Trophoblast cell (in vitro differentiated cells and primary cell): Measurements from ENCODE around the gene UBE2E2.

Experiments used
- DNase-seq, 2 donors: peaks; one replicate each; pipeline ENCODE4 v3.0.0-alpha.2; 2016
- H2AFZ ChIP-seq: 2 replicates; pipeline ENCODE4 v1.6.1; 2013; ENCODE audit warnings: low read length, moderate library complexity, mild to moderate bottlenecking; ENCODE audit not compliant: insufficient read depth, poor library complexity
- H2AK5ac ChIP-seq: 2 replicates; pipeline ENCODE4 v1.6.1; 2013; ENCODE audit warnings: mild to moderate bottlenecking, low read length
- H2BK120ac ChIP-seq: 2 replicates; pipeline ENCODE4 v1.6.1; 2013; ENCODE audit warnings: low read length, mild to moderate bottlenecking, moderate library complexity; ENCODE audit not compliant: insufficient read depth, poor library complexity
- H2BK12ac ChIP-seq: 2 replicates; pipeline ENCODE4 v1.6.1; 2013; ENCODE audit warnings: mild to moderate bottlenecking, low read length, moderate library complexity
- H2BK5ac ChIP-seq: 2 replicates; pipeline ENCODE4 v1.6.1; 2013; ENCODE audit warnings: low read length, low read depth, moderate library complexity, mild to moderate bottlenecking; ENCODE audit not compliant: poor library complexity
- H3K14ac ChIP-seq: 2 replicates; pipeline ENCODE4 v1.6.1; 2013; ENCODE audit warnings: mild to moderate bottlenecking, low read length
- H3K18ac ChIP-seq: 2 replicates; pipeline ENCODE4 v1.6.1; 2013; ENCODE audit warnings: mild to moderate bottlenecking, low read length
- H3K23ac ChIP-seq: 2 replicates; pipeline ENCODE4 v1.6.1; 2013; ENCODE audit warnings: low read length
- H3K27ac ChIP-seq: 2 replicates; pipeline ENCODE4 v1.5.1; 2013; ENCODE audit warnings: low read depth, mild to moderate bottlenecking, inconsistent platforms, low read length, moderate library complexity
- H3K27me3 ChIP-seq: 2 replicates; pipeline ENCODE4 v1.6.1; 2013; ENCODE audit warnings: inconsistent platforms, mild to moderate bottlenecking, low read length, moderate library complexity; ENCODE audit not compliant: insufficient read depth
- H3K36me3 ChIP-seq, 2 experiments: 1 replicate in 1 of 2; 2 replicates in 1 of 2; pipeline ENCODE4 v1.6.1; 2013; ENCODE audit warnings: low read length in 2 of 2, mild to moderate bottlenecking in 2 of 2, moderate library complexity in 1 of 2; ENCODE audit not compliant: insufficient read depth in 2 of 2, control insufficient read depth in 1 of 2
- H3K4ac ChIP-seq: 2 replicates; pipeline ENCODE4 v1.6.1; 2013; ENCODE audit warnings: low read depth, mild to moderate bottlenecking, low read length, moderate library complexity
- H3K4me1 ChIP-seq, 2 experiments: 1 replicate in 1 of 2; 2 replicates in 1 of 2; pipeline ENCODE4 v1.6.1; 2013; ENCODE audit warnings: low read length in 2 of 2, mild to moderate bottlenecking in 2 of 2, moderate library complexity in 1 of 2; ENCODE audit not compliant: insufficient read depth in 2 of 2, control insufficient read depth in 1 of 2
- H3K4me2 ChIP-seq: 2 replicates; pipeline ENCODE4 v1.6.1; 2013; ENCODE audit warnings: inconsistent platforms, mild to moderate bottlenecking, low read length, moderate library complexity
- H3K4me3 ChIP-seq: 2 replicates; pipeline ENCODE4 v1.5.1; 2013; ENCODE audit warnings: mild to moderate bottlenecking, low read depth, low read length, inconsistent platforms
- H3K79me1 ChIP-seq: one replicate; pipeline ENCODE4 v1.6.1; 2013; ENCODE audit warnings: low read length
- H3K79me2 ChIP-seq: 2 replicates; pipeline ENCODE4 v1.6.1; 2013; ENCODE audit warnings: low read length, mild to moderate bottlenecking; ENCODE audit not compliant: control insufficient read depth, insufficient read depth, poor library complexity
- H3K9ac ChIP-seq: 2 replicates; pipeline ENCODE4 v1.6.1; 2013; ENCODE audit warnings: mild to moderate bottlenecking, low read length
- H3K9me3 ChIP-seq: 2 replicates; pipeline ENCODE4 v1.6.1; 2013; ENCODE audit warnings: low read depth, mild to moderate bottlenecking, control low read depth, inconsistent platforms, low read length; ENCODE audit not compliant: insufficient read depth
- H4K12ac ChIP-seq: 2 replicates; pipeline ENCODE4 v1.6.1; 2013; ENCODE audit warnings: low read depth, mild to moderate bottlenecking, low read length, moderate library complexity
- H4K8ac ChIP-seq: 2 replicates; pipeline ENCODE4 v1.6.1; 2013; ENCODE audit warnings: low read depth, mild to moderate bottlenecking, low read length, moderate library complexity
- H4K91ac ChIP-seq: one replicate; pipeline ENCODE4 v1.6.1; 2013; ENCODE audit warnings: low read depth, mild to moderate bottlenecking, low read length, moderate library complexity
- WGBS: extraction: QIAGEN DNeasy Blood & Tissue Kit; methylation state at CpG from one replicate; pipeline ENCODE4 v1.1.7; 2013; ENCODE audit warnings: missing lambda C conversion rate; ENCODE audit not compliant: insufficient read length, insufficient coverage; ENCODE audit errors: extremely low coverage; 5-methylcytosine and 5-hydroxymethylcytosine counted together

Gene UBE2E2

GRCh38 chr3:23359116-23359515 is 156.0 kb downstream of the UBE2E2 start:
- Histone ChIP-seq H3K4me2 (no peak overlapping the region), H2AFZ (no peak overlapping the region), H3K23ac (no peak overlapping the region), H2BK5ac (no peak overlapping the region), H3K18ac (no peak overlapping the region), H4K91ac (no peak overlapping the region), H2BK120ac (no peak overlapping the region), H4K8ac (no peak overlapping the region), H3K4me1 (no peaks in the 10 kb centered on the region), H3K9me3 (peaks cover 5% of the 10 kb centered on the region), H3K27ac (no peak overlapping the region), H3K4me3 (no peak overlapping the region), H3K36me3 (no peaks in the 10 kb centered on the region), H3K79me1 (no peaks in the 10 kb centered on the region), H3K9ac (no peak overlapping the region), H3K27me3 (no peaks in the 10 kb centered on the region), H2AK5ac (no peak overlapping the region), H3K79me2 (no peaks in the 10 kb centered on the region), H4K12ac (no peak overlapping the region), H3K4ac (no peak overlapping the region), H3K14ac (no peak overlapping the region), H2BK12ac (no peak overlapping the region)
- peak in 1 of 2 donors; percentile 64 for DNase-seq

- H3K36me3 ChIP-seq = no peaks in the 10 kb centered on the region
- H3K23ac ChIP-seq = no peak overlapping the region
- DNase-seq = no peak
- no peak overlapping the region for H3K27ac ChIP-seq
- no peak overlapping the region for H2BK120ac ChIP-seq
- H3K27me3 ChIP-seq = no peaks in the 10 kb centered on the region
- H3K79me1 ChIP-seq = no peaks in the 10 kb centered on the region
- H2AK5ac ChIP-seq = no peak overlapping the region
- H2BK12ac ChIP-seq = no peak overlapping the region
- H3K4me2 ChIP-seq = no peak overlapping the region
- H3K4me1 ChIP-seq = no peaks in the 10 kb centered on the region
- no peak overlapping the region for H2BK5ac ChIP-seq
- H2AFZ ChIP-seq = no peak overlapping the region
- H4K8ac ChIP-seq = no peak overlapping the region
- no peak overlapping the region for H3K4ac ChIP-seq
- no peak overlapping the region for H3K18ac ChIP-seq
- H3K4me3 ChIP-seq = no peak overlapping the region
- no peak overlapping the region for H3K14ac ChIP-seq
- H4K91ac ChIP-seq = no peak overlapping the region
- H3K9me3 ChIP-seq = peaks cover 5% of the 10 kb centered on the region
- H3K79me2 ChIP-seq = no peaks in the 10 kb centered on the region
- H3K9ac ChIP-seq = no peak overlapping the region
- H4K12ac ChIP-seq = no peak overlapping the region
- no CpG with 5 or more reads among the region's 2 CpGs for WGBS
These were observed 161.9 kb downstream of the UBE2E2 start for GRCh38 chr3:23365066-23365465.

GRCh38 chr3:23368731-23369130 is 165.6 kb downstream of the UBE2E2 start:
- Histone ChIP-seq H3K4me3 (no peak overlapping the region), H2AFZ (no peak overlapping the region), H4K8ac (no peak overlapping the region), H4K91ac (no peak overlapping the region), H2AK5ac (no peak overlapping the region), H3K27ac (no peak overlapping the region), H2BK5ac (no peak overlapping the region), H2BK120ac (no peak overlapping the region), H3K27me3 (no peaks in the 10 kb centered on the region), H3K9ac (no peak overlapping the region), H3K79me1 (no peaks in the 10 kb centered on the region), H2BK12ac (no peak overlapping the region), H3K23ac (no peak overlapping the region), H3K4ac (no peak overlapping the region), H3K4me1 (no peaks in the 10 kb centered on the region), H3K14ac (no peak overlapping the region), H3K36me3 (no peaks in the 10 kb centered on the region), H3K9me3 (no peaks in the 10 kb centered on the region), H3K18ac (no peak overlapping the region), H3K4me2 (no peak overlapping the region), H3K79me2 (no peaks in the 10 kb centered on the region), H4K12ac (no peak overlapping the region)
- no CpG with 5 or more reads among the region's 1 CpG for WGBS
- DNase-seq = no peak

GRCh38 chr3:23372285-23372684 is 169.2 kb downstream of the UBE2E2 start:
- Histone ChIP-seq H3K27ac (no peak overlapping the region), H2AFZ (no peak overlapping the region), H2AK5ac (no peak overlapping the region), H3K18ac (no peak overlapping the region), H4K12ac (no peak overlapping the region), H3K9ac (no peak overlapping the region), H3K4me1 (no peaks in the 10 kb centered on the region), H3K4me2 (no peak overlapping the region), H3K36me3 (no peaks in the 10 kb centered on the region), H2BK12ac (no peak overlapping the region), H4K8ac (no peak overlapping the region), H3K4ac (no peak overlapping the region), H3K9me3 (no peaks in the 10 kb centered on the region), H2BK120ac (no peak overlapping the region), H3K23ac (no peak overlapping the region), H3K79me1 (no peaks in the 10 kb centered on the region), H3K79me2 (no peaks in the 10 kb centered on the region), H2BK5ac (no peak overlapping the region), H4K91ac (no peak overlapping the region), H3K27me3 (no peaks in the 10 kb centered on the region), H3K4me3 (no peak overlapping the region), H3K14ac (no peak overlapping the region)
- DNase-seq = no peak
- no CpG with 5 or more reads among the region's 1 CpG for WGBS
